ENCODE results near the gene HMGXB4. TPM values are rescaled to one million over a fixed set of nuclear protein-coding genes. Genes with fewer than 3 reads are reported as not detected.
A peak's percentile ranks its signal among the peaks of the same experiment; 100 is the strongest.

The HMGXB4 gene, protein sequence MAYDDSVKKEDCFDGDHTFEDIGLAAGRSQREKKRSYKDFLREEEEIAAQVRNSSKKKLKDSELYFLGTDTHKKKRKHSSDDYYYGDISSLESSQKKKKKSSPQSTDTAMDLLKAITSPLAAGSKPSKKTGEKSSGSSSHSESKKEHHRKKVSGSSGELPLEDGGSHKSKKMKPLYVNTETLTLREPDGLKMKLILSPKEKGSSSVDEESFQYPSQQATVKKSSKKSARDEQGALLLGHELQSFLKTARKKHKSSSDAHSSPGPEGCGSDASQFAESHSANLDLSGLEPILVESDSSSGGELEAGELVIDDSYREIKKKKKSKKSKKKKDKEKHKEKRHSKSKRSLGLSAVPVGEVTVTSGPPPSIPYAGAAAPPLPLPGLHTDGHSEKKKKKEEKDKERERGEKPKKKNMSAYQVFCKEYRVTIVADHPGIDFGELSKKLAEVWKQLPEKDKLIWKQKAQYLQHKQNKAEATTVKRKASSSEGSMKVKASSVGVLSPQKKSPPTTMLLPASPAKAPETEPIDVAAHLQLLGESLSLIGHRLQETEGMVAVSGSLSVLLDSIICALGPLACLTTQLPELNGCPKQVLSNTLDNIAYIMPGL
- 13.6 and 20.3 TPM in 2 replicates for total RNA-seq

DNA sequence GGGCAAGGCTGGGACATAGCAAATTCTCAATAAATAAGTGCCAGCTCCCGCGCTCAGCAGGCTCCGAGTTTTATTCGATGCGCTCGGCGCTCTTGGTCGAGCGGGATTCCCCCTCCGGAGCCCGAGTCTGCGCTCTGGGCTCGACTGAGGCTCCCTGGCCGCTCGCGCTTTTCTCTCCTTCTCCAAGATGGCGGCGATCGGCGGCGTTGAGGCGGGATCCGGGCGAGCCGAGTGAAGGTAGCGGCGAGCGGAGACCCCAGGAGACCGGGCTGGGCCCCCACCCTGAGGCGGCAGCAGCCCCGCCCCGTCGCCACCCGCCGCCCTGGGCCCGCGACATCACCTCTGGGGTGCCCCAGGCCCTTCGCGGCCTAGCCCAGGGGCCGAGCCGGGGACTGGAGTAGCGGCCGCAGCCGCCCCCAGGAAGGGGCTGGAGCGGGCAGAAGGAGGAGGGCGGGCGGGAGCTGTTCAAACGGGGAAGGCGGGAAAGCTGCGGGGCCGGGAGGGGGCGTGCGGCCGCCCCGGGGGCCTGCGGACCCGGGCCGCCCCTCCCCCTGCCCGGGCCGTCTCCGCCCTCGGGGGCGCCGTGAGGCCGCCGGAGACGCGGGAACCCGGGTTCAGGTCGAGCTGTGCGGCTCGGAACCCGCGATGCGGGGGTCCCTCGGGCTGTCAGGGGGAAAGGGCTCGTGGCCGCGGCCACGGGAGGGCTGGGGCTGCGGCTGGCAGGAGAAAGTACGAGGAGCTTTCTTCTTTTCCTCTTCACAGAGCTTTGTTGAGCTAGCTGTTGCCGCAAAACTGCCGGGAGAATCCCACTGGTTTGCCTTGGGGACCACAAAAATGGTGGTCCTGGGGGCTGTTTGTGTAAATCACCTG, at the start of gene HMGXB4:
Gene HMGXB4, plus strand, starts transcription at position 173 of the 870 bp plus-strand sequence. CDS start 4,898 bp downstream, outside the sequence.

DNA sequence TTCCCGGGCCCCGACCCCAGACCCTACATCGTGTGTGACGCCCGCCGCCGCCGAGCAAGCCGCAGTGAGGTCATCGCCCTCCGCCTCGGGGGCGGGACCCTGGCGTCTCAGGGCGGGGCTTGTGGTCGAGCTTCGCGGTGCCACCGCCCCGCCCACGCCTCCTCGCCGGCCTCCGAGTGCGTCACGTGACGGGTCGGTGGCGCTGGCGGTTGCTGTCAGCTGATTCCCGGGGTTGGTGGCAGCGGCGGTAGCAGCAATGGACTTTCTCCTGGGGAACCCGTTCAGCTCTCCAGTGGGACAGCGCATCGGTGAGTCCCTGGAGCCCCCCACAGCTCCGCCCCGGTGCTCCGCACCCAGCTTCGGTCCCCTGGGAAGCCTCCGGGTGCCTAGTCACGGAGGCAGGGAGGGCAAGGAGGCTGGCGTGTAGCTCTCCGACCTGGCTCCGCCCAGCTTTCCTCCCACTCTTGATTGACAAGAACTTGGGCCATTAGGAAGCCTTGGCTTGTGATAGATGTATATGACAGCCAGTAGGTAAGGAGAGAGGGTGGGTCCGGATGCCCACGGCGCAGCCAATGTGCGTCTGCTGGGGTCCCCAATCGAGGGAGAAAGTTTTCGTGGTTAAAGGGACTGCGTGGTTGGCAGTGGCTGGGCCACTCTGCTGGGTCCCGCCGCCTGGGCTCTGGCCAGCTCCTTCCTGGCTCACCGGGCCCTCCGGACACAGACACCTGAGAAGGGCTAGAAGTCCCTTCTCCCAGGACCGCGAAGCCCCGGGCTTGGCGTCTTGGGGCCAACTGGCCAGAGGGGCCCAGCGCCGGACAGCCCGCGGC, 42.6 kb downstream of the HMGXB4 start, which contains the start of gene TOM1:
Gene TOM1, plus strand, starts transcription at position 222 of the 827 bp plus-strand sequence. Its CDS starts 35 bp downstream, at position 257.

Small RNA genes lying within 50 kb of the gene (small RNA-seq; reads per million reads assigned to genes)
- gene MIR3909 (1.5 reads per million, percentile 72 among the genes with 10 or more reads in this experiment), gene MIR6069 (not detected), gene RNU7-167P (not detected)

Other genes starting within 250 kb of the HMGXB4 start
- gene ISX, start 191.3 kb upstream of the HMGXB4 start, total RNA-seq, result not detected in 2 replicates
- gene TOM1, start 42.4 kb downstream of the HMGXB4 start, total RNA-seq, result 31.5 and 52.5 TPM in 2 replicates
- gene HMOX1, start 123.6 kb downstream of the HMGXB4 start, total RNA-seq, result 74.1 and 184 TPM in 2 replicates
- 41.5 and 87.2 TPM in 2 replicates for gene MCM5, start 142.6 kb downstream of the HMGXB4 start, total RNA-seq

Data from subcutaneous preadipocyte (primary cell).